MCF 10A (cell line): Measurements from ENCODE around the gene RALB. TPM values are rescaled to one million over a fixed set of nuclear protein-coding genes. Genes with fewer than 3 reads are reported as not detected.
"Not testable (repeated sequence)": the region's sequence is repeated elsewhere in the genome, so short reads cannot be mapped to it uniquely, and the experiment has no call there.

Experiments used
- BruUV-seq: library from RNA; stranded (reverse); fragments of 400-500 nt; replicated peaks from 2 replicates; lab custom pipeline; 2021; lab: Mats Ljungman, UMichigan
- CTCF ChIA-PET: fragments of 300-600 bp; sonication (Branson Sonifier 250); formaldehyde crosslinking; extraction: SDS; loops from one replicate; lab custom pipeline; 2021; ENCODE audit warnings: antibody characterized with exemption, inconsistent platforms; lab: Yijun Ruan, JAX
- POLR2A ChIA-PET: fragments of 300-600, 350-650 bp; sonication (Branson Sonifier 250); formaldehyde crosslinking; extraction: SDS; loops from one replicate; lab custom pipeline; 2020; ENCODE audit warnings: antibody characterized with exemption, inconsistent platforms; lab: Yijun Ruan, JAX
- DNase-seq: peaks from one replicate; pipeline ENCODE4 v3.0.0-alpha.2; 2018; ENCODE audit not compliant: unreplicated experiment
- H3K27ac Mint-ChIP-seq: one replicate; pipeline ENCODE4 v1.8.0; 2022; ENCODE audit warnings: mild to moderate bottlenecking, low read depth, mixed read lengths; ENCODE audit not compliant: unreplicated experiment
- H3K27me3 Mint-ChIP-seq: one replicate; pipeline ENCODE4 v1.8.0; 2022; ENCODE audit warnings: mixed read lengths; ENCODE audit not compliant: insufficient read depth, unreplicated experiment
- H3K36me3 Mint-ChIP-seq: one replicate; pipeline ENCODE4 v1.8.0; 2022; ENCODE audit warnings: mild to moderate bottlenecking, moderate library complexity, mixed read lengths; ENCODE audit not compliant: insufficient read depth, unreplicated experiment
- H3K4me1 Mint-ChIP-seq: one replicate; pipeline ENCODE4 v1.8.0; 2022; ENCODE audit warnings: mixed read lengths; ENCODE audit not compliant: insufficient read depth, unreplicated experiment
- H3K4me3 Mint-ChIP-seq: one replicate; pipeline ENCODE4 v1.8.0; 2022; ENCODE audit warnings: mild to moderate bottlenecking, moderate library complexity, mixed read lengths; ENCODE audit not compliant: unreplicated experiment
- H3K9me3 Mint-ChIP-seq: one replicate; pipeline ENCODE4 v1.8.0; 2022; ENCODE audit warnings: mixed read lengths; ENCODE audit not compliant: unreplicated experiment
- CTCF ChIP-seq: fragments of 200-600 bp; IDR thresholded peaks from one replicate; pipeline ENCODE4 v1.8.0; 2022; ENCODE audit warnings: antibody characterized with exemption, mild to moderate bottlenecking; ENCODE audit not compliant: unreplicated experiment
- intact Hi-C: fragments of 100-400 bp; cut with micrococcal nuclease; formaldehyde crosslinking; loops from 2 replicates; pipeline ENCODE4 v1.14.1; 2022
- total RNA-seq: library from RNA; stranded (reverse); gene quantifications from 2 replicates; pipeline ENCODE4 v1.2.3, GENCODE V29; 2022

Gene RALB
- total RNA-seq, 1 experiment from 2014 or later, result 37.4 TPM

GRCh38 chr2:120233292-120233691 lies 19.4 kb upstream of the RALB start:
- Mint-ChIP-seq H3K36me3 (no peaks in the 10 kb centered on the region), H3K27me3 (no peaks in the 10 kb centered on the region), H3K27ac (no peak overlapping the region), H3K9me3 (no peaks in the 10 kb centered on the region), H3K4me3 (no peak overlapping the region), H3K4me1 (peaks cover 1% of the 10 kb centered on the region)
- no peak for DNase-seq
- POLR2A ChIA-PET, result interaction anchor here (1.1 kb wide), 1 partner anchor 12 kb away, joined by 5 read pairs; no protein-coding TSS in a partner anchor
- BruUV-seq, result no TSS peak
- CTCF ChIA-PET, result interaction anchor here (1.2 kb wide), 1 partner anchor 80 kb away, joined by 4 read pairs; no protein-coding TSS in a partner anchor
- no peak for TF ChIP-seq CTCF
- intact Hi-C loops, result loop anchor here (10.0 kb wide), 1 partner anchor 842 kb away; no protein-coding TSS in a partner anchor

- DNase-seq, H3K27ac Mint-ChIP-seq, H3K9me3 Mint-ChIP-seq, H3K27me3 Mint-ChIP-seq, BruUV-seq, H3K4me1 Mint-ChIP-seq, H3K4me3 Mint-ChIP-seq, POLR2A ChIA-PET, H3K36me3 Mint-ChIP-seq: not testable (repeated sequence)
- CTCF ChIA-PET, result interaction anchor here (0.6 kb wide), 1 partner anchor 78 kb away, joined by 4 read pairs; no protein-coding TSS in a partner anchor
- intact Hi-C loops, result loop anchor here (5.0 to 10.0 kb wide), 2 partner anchors 447 to 840 kb away; no protein-coding TSS in a partner anchor
Observed at GRCh38 chr2:120235158-120235557, 17.5 kb upstream of the RALB start.

- BruUV-seq, result no TSS peak
- Mint-ChIP-seq H3K4me1 (peaks cover 9% of the 10 kb centered on the region), H3K4me3 (no peak overlapping the region), H3K27me3 (no peaks in the 10 kb centered on the region), H3K9me3 (no peaks in the 10 kb centered on the region), H3K27ac (no peak overlapping the region), H3K36me3 (no peaks in the 10 kb centered on the region)
- ChIA-PET POLR2A (no interaction called here), CTCF (interaction anchor here (0.6 to 0.9 kb wide), 2 partner anchors 78 to 849 kb away, joined by 3 to 4 read pairs; no protein-coding TSS in a partner anchor)
- no peak for TF ChIP-seq CTCF
- intact Hi-C loops, result loop anchor here (5.0 to 10.0 kb wide), 2 partner anchors 447 to 839 kb away; no protein-coding TSS in a partner anchor
- DNase-seq, result no peak
Observed at GRCh38 chr2:120235681-120236080, 17.0 kb upstream of the RALB start.

GRCh38 chr2:120236316-120236715 lies 16.3 kb upstream of the RALB start:
- intact Hi-C loops, result loop anchor here (5.0 to 10.0 kb wide), 2 partner anchors 446 to 838 kb away; no protein-coding TSS in a partner anchor
- POLR2A ChIA-PET, result interaction anchor here (0.7 kb wide), 1 partner anchor 12 kb away, joined by 3 read pairs; no protein-coding TSS in a partner anchor

More at GRCh38 chr2:120236316-120236715, 16.3 kb upstream of the RALB start:
- no peak for DNase-seq
- Mint-ChIP-seq H3K27me3 (no peaks in the 10 kb centered on the region), H3K36me3 (no peaks in the 10 kb centered on the region), H3K4me1 (peaks cover 9% of the 10 kb centered on the region), H3K9me3 (no peaks in the 10 kb centered on the region), H3K27ac (no peak overlapping the region), H3K4me3 (no peak overlapping the region)
- TF ChIP-seq CTCF, result no peak
- CTCF ChIA-PET, result interaction anchor here (0.9 kb wide), 1 partner anchor 848 kb away, joined by 3 read pairs; no protein-coding TSS in a partner anchor
- BruUV-seq, result no TSS peak
